Measurements from ENCODE around the gene CYP1B1.
"Not testable (repeated sequence)": the region's sequence is repeated elsewhere in the genome, so short reads cannot be mapped to it uniquely, and the experiment has no call there.

CYP1B1 gene

GRCh38 chr2:38075507-38076151 is at the start of gene CYP1B1:
TSS of gene CYP1B1 (minus strand) at chr2:38076151. CDS start at chr2:38075388, 763 bp downstream.
- no peak for DNase-seq
- in situ Hi-C loops (cut with HindIII; ENCODE audit: low pct_ligation_motif_present, low pct_unique_long_range_greater_than_20kb, low sequenced_read_pairs) = no loop called here

GRCh38 chr2:38125007-38125406 is 49.1 kb upstream of the CYP1B1 start:
- DNase-seq = no peak
- in situ Hi-C loops (cut with HindIII; ENCODE audit: low pct_ligation_motif_present, low pct_unique_long_range_greater_than_20kb, low sequenced_read_pairs) = no loop called here

GRCh38 chr2:38123911-38124310 is 48.0 kb upstream of the CYP1B1 start:
- in situ Hi-C loops (cut with HindIII; ENCODE audit: low pct_ligation_motif_present, low pct_unique_long_range_greater_than_20kb, low sequenced_read_pairs) = no loop called here
- no peak for DNase-seq

GRCh38 chr2:38122344-38122743 is 46.4 kb upstream of the CYP1B1 start:
- DNase-seq = no peak
- in situ Hi-C loops (cut with HindIII; ENCODE audit: low pct_ligation_motif_present, low pct_unique_long_range_greater_than_20kb, low sequenced_read_pairs) = no loop called here

GRCh38 chr2:38121481-38121880 is 45.5 kb upstream of the CYP1B1 start:
- no peak for DNase-seq
- in situ Hi-C loops (cut with HindIII; ENCODE audit: low pct_ligation_motif_present, low pct_unique_long_range_greater_than_20kb, low sequenced_read_pairs) = no loop called here

GRCh38 chr2:38120829-38121228 is 44.9 kb upstream of the CYP1B1 start:
- DNase-seq = no peak
- in situ Hi-C loops (cut with HindIII; ENCODE audit: low pct_ligation_motif_present, low pct_unique_long_range_greater_than_20kb, low sequenced_read_pairs) = no loop called here

- in situ Hi-C loops (cut with HindIII; ENCODE audit: low pct_ligation_motif_present, low pct_unique_long_range_greater_than_20kb, low sequenced_read_pairs) = no loop called here
- no peak for DNase-seq
These were observed 44.3 kb upstream of the CYP1B1 start for GRCh38 chr2:38120264-38120592.

GRCh38 chr2:38116762-38117161 is 40.8 kb upstream of the CYP1B1 start:
- in situ Hi-C loops (cut with HindIII; ENCODE audit: low pct_ligation_motif_present, low pct_unique_long_range_greater_than_20kb, low sequenced_read_pairs) = no loop called here
- no peak for DNase-seq

GRCh38 chr2:38115216-38116032 is 39.5 kb upstream of the CYP1B1 start:
- peak; percentile 81 for DNase-seq
- in situ Hi-C loops (cut with HindIII; ENCODE audit: low pct_ligation_motif_present, low pct_unique_long_range_greater_than_20kb, low sequenced_read_pairs) = no loop called here

GRCh38 chr2:38113981-38114708 is 38.2 kb upstream of the CYP1B1 start:
- no peak for DNase-seq
- in situ Hi-C loops (cut with HindIII; ENCODE audit: low pct_ligation_motif_present, low pct_unique_long_range_greater_than_20kb, low sequenced_read_pairs) = no loop called here

- no peak for DNase-seq
- in situ Hi-C loops (cut with HindIII; ENCODE audit: low pct_ligation_motif_present, low pct_unique_long_range_greater_than_20kb, low sequenced_read_pairs) = no loop called here
These were observed 37.1 kb upstream of the CYP1B1 start for GRCh38 chr2:38113051-38113450.

- DNase-seq; in situ Hi-C loops (cut with HindIII; ENCODE audit: low pct_ligation_motif_present, low pct_unique_long_range_greater_than_20kb, low sequenced_read_pairs): not testable (repeated sequence)
These were observed 35.4 kb upstream of the CYP1B1 start for GRCh38 chr2:38111350-38111749.

- in situ Hi-C loops (cut with HindIII; ENCODE audit: low pct_ligation_motif_present, low pct_unique_long_range_greater_than_20kb, low sequenced_read_pairs) = no loop called here
- peak; percentile 85 for DNase-seq
These were observed 33.8 kb upstream of the CYP1B1 start for GRCh38 chr2:38109732-38110181.

- peak; percentile 31 for DNase-seq
- in situ Hi-C loops (cut with HindIII; ENCODE audit: low pct_ligation_motif_present, low pct_unique_long_range_greater_than_20kb, low sequenced_read_pairs) = no loop called here
These were observed 33.2 kb upstream of the CYP1B1 start for GRCh38 chr2:38108907-38109731.

GRCh38 chr2:38107738-38108410 is 31.9 kb upstream of the CYP1B1 start:
- no peak for DNase-seq
- in situ Hi-C loops (cut with HindIII; ENCODE audit: low pct_ligation_motif_present, low pct_unique_long_range_greater_than_20kb, low sequenced_read_pairs) = no loop called here

GRCh38 chr2:38106405-38107094 is 30.6 kb upstream of the CYP1B1 start:
- DNase-seq = peak; percentile 53
- in situ Hi-C loops (cut with HindIII; ENCODE audit: low pct_ligation_motif_present, low pct_unique_long_range_greater_than_20kb, low sequenced_read_pairs) = no loop called here

GRCh38 chr2:38105922-38106321 is 30.0 kb upstream of the CYP1B1 start:
- in situ Hi-C loops (cut with HindIII; ENCODE audit: low pct_ligation_motif_present, low pct_unique_long_range_greater_than_20kb, low sequenced_read_pairs) = no loop called here
- no peak for DNase-seq

- in situ Hi-C loops (cut with HindIII; ENCODE audit: low pct_ligation_motif_present, low pct_unique_long_range_greater_than_20kb, low sequenced_read_pairs) = no loop called here
- no peak for DNase-seq
These were observed 28.6 kb upstream of the CYP1B1 start for GRCh38 chr2:38104598-38104997.

All from ACHN (cell line).